ENCODE results near the gene MED25. TPM values are rescaled to one million over a fixed set of nuclear protein-coding genes. Genes with fewer than 3 reads are reported as not detected.

The MED25 gene
- total RNA-seq, 1 experiment from 2014 or later = 81.2 TPM

DNA sequence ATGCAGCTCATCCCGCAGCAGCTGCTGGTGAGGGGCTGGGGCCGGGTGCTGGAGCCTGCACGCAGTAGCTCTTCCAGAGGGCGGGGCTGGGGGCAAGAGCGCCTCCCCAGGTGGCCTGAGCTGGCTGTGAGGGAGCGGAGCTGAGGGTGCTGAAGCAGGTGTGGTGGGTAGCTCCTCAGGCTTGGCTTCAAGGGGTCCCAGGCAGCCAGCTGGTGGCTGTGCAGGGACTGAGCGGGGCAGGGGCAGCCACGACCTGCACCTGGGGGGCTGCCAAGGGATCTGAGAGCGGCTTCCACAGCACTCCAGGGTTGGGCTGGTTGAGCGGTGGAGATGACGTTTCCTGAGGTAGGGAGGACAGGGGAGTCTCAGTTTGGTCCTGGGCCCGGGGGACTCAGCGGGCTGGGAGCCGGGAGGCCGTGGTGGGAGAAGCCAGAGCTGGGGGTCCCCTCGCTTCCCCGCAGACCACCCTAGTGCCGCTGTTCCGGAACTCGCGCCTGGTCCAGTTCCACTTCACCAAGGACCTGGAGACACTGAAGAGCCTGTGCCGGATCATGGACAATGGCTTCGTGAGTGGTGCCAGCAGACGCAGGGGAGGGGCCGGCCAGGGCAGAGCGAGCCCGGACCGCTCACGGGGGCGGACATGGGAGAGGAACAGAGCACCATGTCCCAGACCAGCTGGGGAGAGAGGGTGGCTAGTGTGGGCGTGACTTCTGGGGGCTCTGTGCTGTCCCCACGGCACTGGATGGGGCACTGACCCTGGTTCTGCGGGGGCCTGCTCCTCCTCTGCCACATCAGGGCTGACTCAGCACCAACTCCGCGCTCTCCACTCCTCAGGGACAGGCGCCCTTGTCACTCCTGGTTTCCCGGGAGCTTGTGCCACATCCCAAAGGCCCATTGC, 40.2 kb downstream of the MED25 start:
- ChIA-PET POLR2A (interaction anchor here (0.5 to 2.4 kb wide), 5 partner anchors 8 to 365 kb away, joined by 3 to 7 read pairs (median 4); partner anchors contain the start of gene PNKP), CTCF (interaction anchor here (0.6 to 2.1 kb wide), 3 partner anchors 8 to 45 kb away, joined by 3 to 6 read pairs (median 5); partner anchors contain the start of gene FUZ)
- H3K27me3 Mint-ChIP-seq (ENCODE audit: low read depth) = no peaks in the 10 kb centered on the region; the same call in 1 of the 2 replicates
- H3K9me3 Mint-ChIP-seq = no peaks in the 10 kb centered on the region
- H3K27ac Mint-ChIP-seq = no peak overlapping the region
- TF ChIP-seq, protein P1, sequence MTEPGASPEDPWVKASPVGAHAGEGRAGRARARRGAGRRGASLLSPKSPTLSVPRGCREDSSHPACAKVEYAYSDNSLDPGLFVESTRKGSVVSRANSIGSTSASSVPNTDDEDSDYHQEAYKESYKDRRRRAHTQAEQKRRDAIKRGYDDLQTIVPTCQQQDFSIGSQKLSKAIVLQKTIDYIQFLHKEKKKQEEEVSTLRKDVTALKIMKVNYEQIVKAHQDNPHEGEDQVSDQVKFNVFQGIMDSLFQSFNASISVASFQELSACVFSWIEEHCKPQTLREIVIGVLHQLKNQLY (CRISPR knock-in tag; IDR thresholded peaks at IDR 0.05) = 0 out of 2 replicates have a peak, but pooled peaks have one; percentile 21
- no peak for TF ChIP-seq ZBTB21 (CRISPR knock-in tag; IDR thresholded peaks at IDR 0.05; ENCODE audit: borderline replicate concordance)
- peak; percentile 52; the same call in 1 of the 2 replicates for TF ChIP-seq ZNF671 (CRISPR knock-in tag; IDR thresholded peaks at IDR 0.05)
- TF ChIP-seq, protein P2, sequence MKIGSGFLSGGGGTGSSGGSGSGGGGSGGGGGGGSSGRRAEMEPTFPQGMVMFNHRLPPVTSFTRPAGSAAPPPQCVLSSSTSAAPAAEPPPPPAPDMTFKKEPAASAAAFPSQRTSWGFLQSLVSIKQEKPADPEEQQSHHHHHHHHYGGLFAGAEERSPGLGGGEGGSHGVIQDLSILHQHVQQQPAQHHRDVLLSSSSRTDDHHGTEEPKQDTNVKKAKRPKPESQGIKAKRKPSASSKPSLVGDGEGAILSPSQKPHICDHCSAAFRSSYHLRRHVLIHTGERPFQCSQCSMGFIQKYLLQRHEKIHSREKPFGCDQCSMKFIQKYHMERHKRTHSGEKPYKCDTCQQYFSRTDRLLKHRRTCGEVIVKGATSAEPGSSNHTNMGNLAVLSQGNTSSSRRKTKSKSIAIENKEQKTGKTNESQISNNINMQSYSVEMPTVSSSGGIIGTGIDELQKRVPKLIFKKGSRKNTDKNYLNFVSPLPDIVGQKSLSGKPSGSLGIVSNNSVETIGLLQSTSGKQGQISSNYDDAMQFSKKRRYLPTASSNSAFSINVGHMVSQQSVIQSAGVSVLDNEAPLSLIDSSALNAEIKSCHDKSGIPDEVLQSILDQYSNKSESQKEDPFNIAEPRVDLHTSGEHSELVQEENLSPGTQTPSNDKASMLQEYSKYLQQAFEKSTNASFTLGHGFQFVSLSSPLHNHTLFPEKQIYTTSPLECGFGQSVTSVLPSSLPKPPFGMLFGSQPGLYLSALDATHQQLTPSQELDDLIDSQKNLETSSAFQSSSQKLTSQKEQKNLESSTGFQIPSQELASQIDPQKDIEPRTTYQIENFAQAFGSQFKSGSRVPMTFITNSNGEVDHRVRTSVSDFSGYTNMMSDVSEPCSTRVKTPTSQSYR (CRISPR knock-in tag; IDR thresholded peaks at IDR 0.05) = 0 out of 2 replicates have a peak, but pooled peaks have one; percentile 22
- TF ChIP-seq, protein P3, sequence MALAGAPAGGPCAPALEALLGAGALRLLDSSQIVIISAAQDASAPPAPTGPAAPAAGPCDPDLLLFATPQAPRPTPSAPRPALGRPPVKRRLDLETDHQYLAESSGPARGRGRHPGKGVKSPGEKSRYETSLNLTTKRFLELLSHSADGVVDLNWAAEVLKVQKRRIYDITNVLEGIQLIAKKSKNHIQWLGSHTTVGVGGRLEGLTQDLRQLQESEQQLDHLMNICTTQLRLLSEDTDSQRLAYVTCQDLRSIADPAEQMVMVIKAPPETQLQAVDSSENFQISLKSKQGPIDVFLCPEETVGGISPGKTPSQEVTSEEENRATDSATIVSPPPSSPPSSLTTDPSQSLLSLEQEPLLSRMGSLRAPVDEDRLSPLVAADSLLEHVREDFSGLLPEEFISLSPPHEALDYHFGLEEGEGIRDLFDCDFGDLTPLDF (CRISPR knock-in tag; IDR thresholded peaks at IDR 0.05) = no peak
- no peak for TF ChIP-seq OVOL2 (CRISPR knock-in tag; IDR thresholded peaks at IDR 0.05; ENCODE audit: borderline replicate concordance)
- no peak for TF ChIP-seq ZNF232 (CRISPR knock-in tag; IDR thresholded peaks at IDR 0.05)
- 0 out of 2 replicates have a peak, but pooled peaks have one; percentile 8 for TF ChIP-seq CREM (CRISPR knock-in tag; IDR thresholded peaks at IDR 0.05)
- no peak overlapping the region for H3K4me3 Mint-ChIP-seq
- ATAC-seq (no peak), DNase-seq (ENCODE audit: low spot score) (no peak)
- peaks cover 23% of the 10 kb centered on the region for H3K36me3 Mint-ChIP-seq
- peaks cover 14% of the 10 kb centered on the region for H3K4me1 Mint-ChIP-seq

DNA sequence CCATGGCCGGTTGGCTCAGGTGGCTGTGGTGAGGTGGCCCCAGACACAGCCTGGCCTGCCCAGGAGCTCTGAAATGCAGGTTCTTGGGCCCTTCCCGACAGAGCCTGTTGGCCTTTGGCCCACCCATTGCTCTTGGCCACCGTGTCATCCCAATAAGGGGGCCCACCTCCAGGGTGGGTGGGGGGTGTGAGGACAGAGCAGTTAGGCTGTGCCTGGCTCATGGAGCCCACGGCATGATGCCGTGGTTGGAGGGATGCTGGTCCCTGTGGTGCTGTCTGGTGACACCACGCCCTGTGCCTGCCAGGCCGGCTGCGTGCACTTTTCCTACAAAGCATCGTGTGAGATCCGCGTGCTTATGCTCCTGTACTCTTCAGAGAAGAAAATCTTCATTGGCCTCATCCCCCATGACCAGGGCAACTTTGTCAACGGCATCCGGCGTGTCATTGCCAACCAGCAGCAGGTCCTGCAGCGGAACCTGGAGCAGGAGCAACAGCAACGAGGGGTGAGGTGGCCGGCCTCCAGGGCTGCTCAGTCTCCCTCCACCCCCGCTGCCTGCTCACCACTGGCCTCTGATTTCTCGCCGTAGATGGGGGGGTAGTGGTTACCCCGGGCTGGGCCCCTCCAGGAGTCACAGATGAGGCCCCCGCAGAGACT, 41.7 kb downstream of the MED25 start:
- no peaks in the 10 kb centered on the region for H3K9me3 Mint-ChIP-seq
- peaks cover 35% of the 10 kb centered on the region for H3K36me3 Mint-ChIP-seq
- ATAC-seq (no peak), DNase-seq (ENCODE audit: low spot score) (no peak)
- ChIA-PET POLR2A (interaction anchor here (0.7 to 2.4 kb wide), 2 partner anchors 10 to 1657 kb away, joined by 3 to 7 read pairs; no protein-coding TSS in a partner anchor), CTCF (interaction anchor here (1.5 to 2.1 kb wide), 3 partner anchors 9 to 313 kb away, joined by 3 to 8 read pairs (median 6); partner anchors contain the start of gene FUZ)
- H3K4me1 Mint-ChIP-seq = peaks cover 15% of the 10 kb centered on the region
- H3K27ac Mint-ChIP-seq = peak overlapping the region; percentile 74
- no peaks in the 10 kb centered on the region; the same call in 1 of the 2 replicates for H3K27me3 Mint-ChIP-seq (ENCODE audit: low read depth)
- TF ChIP-seq, protein P4, sequence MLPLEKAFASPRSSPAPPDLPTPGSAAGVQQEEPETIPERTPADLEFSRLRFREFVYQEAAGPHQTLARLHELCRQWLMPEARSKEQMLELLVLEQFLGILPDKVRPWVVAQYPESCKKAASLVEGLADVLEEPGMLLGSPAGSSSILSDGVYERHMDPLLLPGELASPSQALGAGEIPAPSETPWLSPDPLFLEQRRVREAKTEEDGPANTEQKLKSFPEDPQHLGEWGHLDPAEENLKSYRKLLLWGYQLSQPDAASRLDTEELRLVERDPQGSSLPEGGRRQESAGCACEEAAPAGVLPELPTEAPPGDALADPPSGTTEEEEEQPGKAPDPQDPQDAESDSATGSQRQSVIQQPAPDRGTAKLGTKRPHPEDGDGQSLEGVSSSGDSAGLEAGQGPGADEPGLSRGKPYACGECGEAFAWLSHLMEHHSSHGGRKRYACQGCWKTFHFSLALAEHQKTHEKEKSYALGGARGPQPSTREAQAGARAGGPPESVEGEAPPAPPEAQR (CRISPR knock-in tag; IDR thresholded peaks at IDR 0.05) = no peak
- TF ChIP-seq, protein P5, sequence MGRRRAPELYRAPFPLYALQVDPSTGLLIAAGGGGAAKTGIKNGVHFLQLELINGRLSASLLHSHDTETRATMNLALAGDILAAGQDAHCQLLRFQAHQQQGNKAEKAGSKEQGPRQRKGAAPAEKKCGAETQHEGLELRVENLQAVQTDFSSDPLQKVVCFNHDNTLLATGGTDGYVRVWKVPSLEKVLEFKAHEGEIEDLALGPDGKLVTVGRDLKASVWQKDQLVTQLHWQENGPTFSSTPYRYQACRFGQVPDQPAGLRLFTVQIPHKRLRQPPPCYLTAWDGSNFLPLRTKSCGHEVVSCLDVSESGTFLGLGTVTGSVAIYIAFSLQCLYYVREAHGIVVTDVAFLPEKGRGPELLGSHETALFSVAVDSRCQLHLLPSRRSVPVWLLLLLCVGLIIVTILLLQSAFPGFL (CRISPR knock-in tag; IDR thresholded peaks at IDR 0.05; ENCODE audit: borderline replicate concordance) = no peak
- TF ChIP-seq, protein P6, sequence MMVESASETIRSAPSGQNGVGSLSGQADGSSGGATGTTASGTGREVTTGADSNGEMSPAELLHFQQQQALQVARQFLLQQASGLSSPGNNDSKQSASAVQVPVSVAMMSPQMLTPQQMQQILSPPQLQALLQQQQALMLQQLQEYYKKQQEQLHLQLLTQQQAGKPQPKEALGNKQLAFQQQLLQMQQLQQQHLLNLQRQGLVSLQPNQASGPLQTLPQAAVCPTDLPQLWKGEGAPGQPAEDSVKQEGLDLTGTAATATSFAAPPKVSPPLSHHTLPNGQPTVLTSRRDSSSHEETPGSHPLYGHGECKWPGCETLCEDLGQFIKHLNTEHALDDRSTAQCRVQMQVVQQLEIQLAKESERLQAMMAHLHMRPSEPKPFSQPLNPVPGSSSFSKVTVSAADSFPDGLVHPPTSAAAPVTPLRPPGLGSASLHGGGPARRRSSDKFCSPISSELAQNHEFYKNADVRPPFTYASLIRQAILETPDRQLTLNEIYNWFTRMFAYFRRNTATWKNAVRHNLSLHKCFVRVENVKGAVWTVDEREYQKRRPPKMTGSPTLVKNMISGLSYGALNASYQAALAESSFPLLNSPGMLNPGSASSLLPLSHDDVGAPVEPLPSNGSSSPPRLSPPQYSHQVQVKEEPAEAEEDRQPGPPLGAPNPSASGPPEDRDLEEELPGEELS (CRISPR knock-in tag; IDR thresholded peaks at IDR 0.05) = no peak
- TF ChIP-seq ZNF263 (CRISPR knock-in tag; IDR thresholded peaks at IDR 0.05; ENCODE audit: low read depth) = no peak
- TF ChIP-seq GRHL2 (CRISPR knock-in tag; IDR thresholded peaks at IDR 0.05; ENCODE audit: insufficient replicate concordance, severe bottlenecking) = no peak
- TF ChIP-seq TCF7 (CRISPR knock-in tag; IDR thresholded peaks at IDR 0.05; ENCODE audit: low read depth) = no peak
- TF ChIP-seq KAT7 (CRISPR knock-in tag; IDR thresholded peaks at IDR 0.05; ENCODE audit: borderline replicate concordance) = no peak
- TF ChIP-seq CREB1 (CRISPR knock-in tag; IDR thresholded peaks at IDR 0.05) = no peak
- TF ChIP-seq, protein P7, sequence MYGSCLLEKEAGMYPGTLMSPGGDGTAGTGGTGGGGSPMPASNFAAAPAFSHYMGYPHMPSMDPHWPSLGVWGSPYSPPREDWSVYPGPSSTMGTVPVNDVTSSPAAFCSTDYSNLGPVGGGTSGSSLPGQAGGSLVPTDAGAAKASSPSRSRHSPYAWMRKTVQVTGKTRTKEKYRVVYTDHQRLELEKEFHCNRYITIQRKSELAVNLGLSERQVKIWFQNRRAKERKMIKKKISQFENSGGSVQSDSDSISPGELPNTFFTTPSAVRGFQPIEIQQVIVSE (CRISPR knock-in tag; IDR thresholded peaks at IDR 0.05; ENCODE audit: borderline replicate concordance) = no peak
- no peak for TF ChIP-seq ZBTB21 (CRISPR knock-in tag; IDR thresholded peaks at IDR 0.05; ENCODE audit: borderline replicate concordance)
- no peak for TF ChIP-seq SMAD3 (CRISPR knock-in tag; IDR thresholded peaks at IDR 0.05; ENCODE audit: borderline replicate concordance)
- TF ChIP-seq SP1 (CRISPR knock-in tag; conservative IDR thresholded peaks at IDR 0.05) = no peak
- no peak overlapping the region for H3K4me3 Mint-ChIP-seq

Measured in WTC11 (cell line).